EL (cell line): ENCODE results near the gene SRCAP.

Source experiments
- DNase-seq: peaks from one replicate; pipeline ENCODE4 v3.0.0-alpha.2; 2016

The SRCAP gene

GRCh38 chr16:30760577-30761426 lies 61.8 kb downstream of the SRCAP start:
- no peak for DNase-seq

- peak; percentile 50 for DNase-seq
Observed at GRCh38 chr16:30761427-30761927, 62.5 kb downstream of the SRCAP start.

- peak; percentile 98 for DNase-seq
Observed at GRCh38 chr16:30761928-30762902, 63.2 kb downstream of the SRCAP start, which contains the start of the genes CFAP119 and RNF40. TSS of gene CFAP119 (minus strand) at chr16:30762062. CDS start at chr16:30761748, 314 bp downstream. TSS of gene RNF40 (plus strand) at chr16:30762322. CDS start at chr16:30762546, 224 bp downstream.

- DNase-seq = no peak
Observed at GRCh38 chr16:30762991-30763725, 64.2 kb downstream of the SRCAP start.

- no peak for DNase-seq
Observed at GRCh38 chr16:30764086-30764485, 65.1 kb downstream of the SRCAP start.

- no peak for DNase-seq
Observed at GRCh38 chr16:30764816-30765465, 66.0 kb downstream of the SRCAP start.

- no peak for DNase-seq
Observed at GRCh38 chr16:30766206-30766932, 67.4 kb downstream of the SRCAP start.

- no peak for DNase-seq
Observed at GRCh38 chr16:30766933-30767284, 67.9 kb downstream of the SRCAP start.

GRCh38 chr16:30767767-30768465 lies 68.9 kb downstream of the SRCAP start:
- no peak for DNase-seq

GRCh38 chr16:30768583-30769181 lies 69.7 kb downstream of the SRCAP start:
- no peak for DNase-seq

GRCh38 chr16:30769379-30770089 lies 70.6 kb downstream of the SRCAP start:
- no peak for DNase-seq

GRCh38 chr16:30771726-30772125 lies 72.8 kb downstream of the SRCAP start:
- DNase-seq = no peak

GRCh38 chr16:30773826-30774225 lies 74.9 kb downstream of the SRCAP start:
- DNase-seq = no peak

- DNase-seq = peak; percentile 20
Observed at GRCh38 chr16:30774367-30775130, 75.6 kb downstream of the SRCAP start.

- DNase-seq = no peak
Observed at GRCh38 chr16:30775131-30775391, 76.1 kb downstream of the SRCAP start.

- peak; percentile 82 for DNase-seq
Observed at GRCh38 chr16:30775392-30776188, 76.6 kb downstream of the SRCAP start.

GRCh38 chr16:30777591-30778297 lies 78.8 kb downstream of the SRCAP start:
- no peak for DNase-seq
